Caco-2 (cell line): ENCODE data around the gene FMNL3. TPM values are rescaled to one million over a fixed set of nuclear protein-coding genes. Genes with fewer than 3 reads are reported as not detected.

ENCODE experiments used
- BruUV-seq: library from RNA; stranded (reverse); fragments of 400-500 nt; replicated peaks from 2 replicates; lab custom pipeline; 2021; lab: Mats Ljungman, UMichigan
- CTCF ChIA-PET: fragments of 300-600 bp; sonication (Branson Sonifier 250); formaldehyde crosslinking; loops from one replicate; lab custom pipeline; 2022; ENCODE audit warnings: antibody characterized with exemption; lab: Charles Lee
- POLR2A ChIA-PET: fragments of 300-600 bp; sonication (Branson Sonifier 250); formaldehyde crosslinking; loops from one replicate; lab custom pipeline; 2022; ENCODE audit warnings: antibody characterized with exemption; lab: Charles Lee
- DNase-seq, 2 experiments: peaks; one replicate each; pipeline versions ENCODE4 v3.0.0 to v3.0.0-alpha.2; 2020 to 2022
- H3K27me3 ChIP-seq: replicated peaks from 2 replicates; pipeline ENCODE4 v1.6.0; 2011; ENCODE audit warnings: low read length; ENCODE audit not compliant: control insufficient read depth, insufficient read depth
- H3K36me3 ChIP-seq: 2 replicates; pipeline ENCODE4 v1.5.1; 2011; ENCODE audit warnings: low read length; ENCODE audit not compliant: control insufficient read depth, insufficient read depth
- H3K4me1 ChIP-seq: fragments of 250-450 bp; sonication (Bioruptor Pico); 2 replicates; pipeline ENCODE4 v1.5.1; 2020; ENCODE audit warnings: mild to moderate bottlenecking
- H3K4me3 ChIP-seq: 2 replicates; pipeline ENCODE4 v1.5.1; 2011; ENCODE audit warnings: low read depth, mild to moderate bottlenecking, control low read depth, low read length
- H3K9me3 ChIP-seq: fragments of 250-450 bp; sonication (Bioruptor Pico); 2 replicates; pipeline ENCODE4 v1.5.1; 2020; ENCODE audit warnings: mild to moderate bottlenecking, moderate library complexity
- H3K27ac Mint-ChIP-seq: one replicate; pipeline ENCODE4 v1.8.0; 2022; ENCODE audit warnings: mixed read lengths; ENCODE audit not compliant: unreplicated experiment
- H3K27me3 Mint-ChIP-seq: one replicate; pipeline ENCODE4 v1.8.0; 2022; ENCODE audit warnings: mixed read lengths; ENCODE audit not compliant: insufficient read depth, unreplicated experiment
- H3K36me3 Mint-ChIP-seq: one replicate; pipeline ENCODE4 v1.8.0; 2022; ENCODE audit warnings: mild to moderate bottlenecking, mixed read lengths; ENCODE audit not compliant: insufficient read depth, unreplicated experiment
- H3K4me1 Mint-ChIP-seq: one replicate; pipeline ENCODE4 v1.8.0; 2022; ENCODE audit warnings: low read depth, mixed read lengths; ENCODE audit not compliant: unreplicated experiment
- H3K4me3 Mint-ChIP-seq: one replicate; pipeline ENCODE4 v1.8.0; 2022; ENCODE audit warnings: mild to moderate bottlenecking, moderate library complexity, mixed read lengths; ENCODE audit not compliant: unreplicated experiment
- H3K9me3 Mint-ChIP-seq: one replicate; pipeline ENCODE4 v1.8.0; 2022; ENCODE audit warnings: mixed read lengths; ENCODE audit not compliant: unreplicated experiment
- intact Hi-C: fragments of 100-400 bp; cut with micrococcal nuclease; formaldehyde crosslinking; loops from one replicate; pipeline ENCODE4 v1.10.0; 2022; ENCODE audit not compliant: unreplicated experiment
- total RNA-seq: library from RNA; stranded (reverse); gene quantifications from 2 replicates; pipeline ENCODE4 v1.2.3, GENCODE V29; 2022
- TF ChIP-seq, protein P1 (sequence below), 2 experiments: fragments of 200-600 bp in 1 of 2; IDR thresholded peaks; 1 replicate in 1 of 2; 2 replicates in 1 of 2; pipeline versions ENCODE4 v1.5.1 to v1.8.0; 2011 to 2022; ENCODE audit warnings: antibody characterized with exemption in 1 of 2, control low read depth in 1 of 2, inconsistent platforms in 1 of 2, low read depth in 1 of 2, low read length in 1 of 2, mild to moderate bottlenecking in 1 of 2, moderate library complexity in 1 of 2; ENCODE audit not compliant: insufficient read depth in 1 of 2, severe bottlenecking in 1 of 2, unreplicated experiment in 1 of 2

FMNL3 gene
- total RNA-seq, 1 experiment from 2014 or later: 10.7 TPM

DNA sequence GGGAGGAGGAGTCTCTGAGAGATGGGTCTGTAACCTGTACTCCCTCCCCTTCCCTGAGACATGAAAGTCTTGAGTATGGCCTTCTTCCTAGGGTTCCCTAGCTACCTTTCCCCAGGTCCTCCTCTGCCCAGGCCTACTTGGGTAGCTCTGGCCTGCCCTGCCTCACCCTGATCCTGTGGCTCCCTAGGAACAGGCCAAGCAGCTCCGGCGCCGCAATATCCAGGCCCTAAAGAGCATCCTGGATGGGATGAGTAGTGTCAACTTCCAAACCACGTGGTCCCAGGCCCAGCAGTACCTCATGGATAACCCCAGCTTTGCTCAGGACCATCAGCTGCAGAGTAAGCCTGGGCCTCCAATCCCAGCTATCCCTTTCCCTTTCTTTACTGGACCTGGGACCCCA, 71.5 kb downstream of the FMNL3 start:
- ChIA-PET POLR2A (interaction anchor here (0.5 kb wide), 1 partner anchor 449 kb away, joined by 4 read pairs; the partner anchor contains the start of gene SMARCD1), CTCF (interaction anchor here (0.6 to 1.4 kb wide), 3 partner anchors 13 to 435 kb away, joined by 3 to 4 read pairs (median 3); partner anchors contain the start of genes PRPF40B and TMBIM6)
- no TSS peak for BruUV-seq
- no peak for DNase-seq
- Mint-ChIP-seq H3K27ac (no peak overlapping the region), H3K36me3 (peaks cover 16% of the 10 kb centered on the region), H3K9me3 (no peaks in the 10 kb centered on the region), H3K27me3 (no peaks in the 10 kb centered on the region), H3K4me3 (no peak overlapping the region), H3K4me1 (peaks cover 7% of the 10 kb centered on the region)
- no peaks in the 10 kb centered on the region for H3K9me3 ChIP-seq
- intact Hi-C loops: loop anchor here (2.0 kb wide), 1 partner anchor 71 kb away; the partner anchor contains the start of gene FMNL3
- H3K36me3 ChIP-seq: peaks cover 1% of the 10 kb centered on the region; the same call in 1 of the 2 replicates
- H3K27me3 ChIP-seq: no peaks in the 10 kb centered on the region
- H3K4me1 ChIP-seq: no peaks in the 10 kb centered on the region
- TF ChIP-seq, protein P1, sequence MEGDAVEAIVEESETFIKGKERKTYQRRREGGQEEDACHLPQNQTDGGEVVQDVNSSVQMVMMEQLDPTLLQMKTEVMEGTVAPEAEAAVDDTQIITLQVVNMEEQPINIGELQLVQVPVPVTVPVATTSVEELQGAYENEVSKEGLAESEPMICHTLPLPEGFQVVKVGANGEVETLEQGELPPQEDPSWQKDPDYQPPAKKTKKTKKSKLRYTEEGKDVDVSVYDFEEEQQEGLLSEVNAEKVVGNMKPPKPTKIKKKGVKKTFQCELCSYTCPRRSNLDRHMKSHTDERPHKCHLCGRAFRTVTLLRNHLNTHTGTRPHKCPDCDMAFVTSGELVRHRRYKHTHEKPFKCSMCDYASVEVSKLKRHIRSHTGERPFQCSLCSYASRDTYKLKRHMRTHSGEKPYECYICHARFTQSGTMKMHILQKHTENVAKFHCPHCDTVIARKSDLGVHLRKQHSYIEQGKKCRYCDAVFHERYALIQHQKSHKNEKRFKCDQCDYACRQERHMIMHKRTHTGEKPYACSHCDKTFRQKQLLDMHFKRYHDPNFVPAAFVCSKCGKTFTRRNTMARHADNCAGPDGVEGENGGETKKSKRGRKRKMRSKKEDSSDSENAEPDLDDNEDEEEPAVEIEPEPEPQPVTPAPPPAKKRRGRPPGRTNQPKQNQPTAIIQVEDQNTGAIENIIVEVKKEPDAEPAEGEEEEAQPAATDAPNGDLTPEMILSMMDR (IDR thresholded peaks at IDR 0.05; ENCODE audit: insufficient read depth in 1 of 2, low read depth in 1 of 2, low read length in 1 of 2, severe bottlenecking in 1 of 2, unreplicated experiment in 1 of 2): no peak
- no peak overlapping the region for H3K4me3 ChIP-seq

DNA sequence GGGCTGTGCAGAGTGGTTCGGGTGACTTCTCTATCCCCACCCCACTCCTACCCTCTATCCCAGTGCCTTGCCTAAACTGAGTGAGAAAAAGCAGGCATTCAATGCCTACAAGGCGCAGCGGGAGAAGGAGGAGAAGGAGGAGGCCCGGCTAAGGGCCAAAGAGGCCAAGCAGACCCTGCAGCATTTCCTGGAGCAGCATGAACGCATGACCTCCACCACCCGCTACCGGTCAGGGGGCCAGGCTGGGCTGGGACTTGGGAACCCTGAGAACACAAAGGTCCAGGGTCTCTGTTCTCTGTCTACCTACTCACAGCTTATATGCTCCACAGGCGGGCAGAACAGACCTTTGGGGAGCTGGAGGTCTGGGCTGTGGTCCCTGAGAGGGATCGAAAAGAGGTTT, 72.2 kb downstream of the FMNL3 start:
- peaks cover 1% of the 10 kb centered on the region; the same call in 1 of the 2 replicates for H3K36me3 ChIP-seq
- BruUV-seq: no TSS peak
- intact Hi-C loops: no loop called here
- Mint-ChIP-seq H3K27me3 (no peaks in the 10 kb centered on the region), H3K4me1 (peaks cover 7% of the 10 kb centered on the region), H3K4me3 (no peak overlapping the region), H3K9me3 (no peaks in the 10 kb centered on the region), H3K27ac (no peak overlapping the region), H3K36me3 (peaks cover 16% of the 10 kb centered on the region)
- ChIA-PET POLR2A (interaction anchor here (0.5 kb wide), 1 partner anchor 450 kb away, joined by 4 read pairs; the partner anchor contains the start of gene SMARCD1), CTCF (interaction anchor here (0.6 to 1.4 kb wide), 2 partner anchors 106 to 436 kb away, joined by 3 to 4 read pairs; partner anchors contain the start of gene TMBIM6)
- H3K4me1 ChIP-seq: no peaks in the 10 kb centered on the region
- no peak overlapping the region for H3K4me3 ChIP-seq
- TF ChIP-seq, protein P1 (IDR thresholded peaks at IDR 0.05; ENCODE audit: insufficient read depth in 1 of 2, low read depth in 1 of 2, low read length in 1 of 2, severe bottlenecking in 1 of 2, unreplicated experiment in 1 of 2): no peak
- DNase-seq: no peak
- H3K27me3 ChIP-seq: no peaks in the 10 kb centered on the region
- no peaks in the 10 kb centered on the region for H3K9me3 ChIP-seq

DNA sequence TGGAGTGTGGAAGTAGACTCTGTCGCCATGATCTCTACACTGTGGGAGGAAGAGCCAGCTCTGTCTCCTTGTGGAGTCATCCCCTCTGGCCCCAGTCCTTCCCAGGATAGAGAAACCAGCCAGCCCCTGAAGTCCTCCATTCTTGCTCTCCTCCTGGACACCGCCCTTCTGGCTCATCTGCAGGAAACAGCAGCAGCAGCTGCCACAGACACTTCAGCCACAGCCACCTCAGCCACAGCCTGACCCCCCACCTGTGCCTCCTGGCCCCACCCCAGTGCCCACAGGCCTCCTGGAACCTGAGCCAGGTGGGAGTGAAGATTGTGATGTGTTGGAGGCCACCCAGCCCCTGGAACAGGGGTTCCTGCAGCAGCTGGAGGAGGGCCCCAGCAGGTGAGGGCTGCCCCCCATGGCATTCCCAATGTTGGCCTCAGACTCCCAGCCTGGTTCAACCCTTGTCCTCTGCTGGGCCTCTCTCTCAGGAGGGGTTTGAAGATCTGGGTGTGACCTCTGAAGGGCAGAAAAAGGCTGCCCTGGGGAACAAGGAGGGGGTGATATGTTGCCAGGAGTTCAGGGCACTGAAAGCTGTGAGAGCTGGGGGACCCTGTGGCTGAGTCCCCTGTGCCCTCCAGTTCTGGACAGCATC, 73.4 kb downstream of the FMNL3 start:
- Mint-ChIP-seq H3K27ac (no peak overlapping the region), H3K36me3 (peaks cover 16% of the 10 kb centered on the region), H3K9me3 (no peaks in the 10 kb centered on the region), H3K4me1 (peaks cover 7% of the 10 kb centered on the region), H3K27me3 (no peaks in the 10 kb centered on the region), H3K4me3 (no peak overlapping the region)
- no peaks in the 10 kb centered on the region for H3K9me3 ChIP-seq
- peaks cover 1% of the 10 kb centered on the region; the same call in 1 of the 2 replicates for H3K36me3 ChIP-seq
- intact Hi-C loops: no loop called here
- H3K4me1 ChIP-seq: no peaks in the 10 kb centered on the region
- ChIA-PET POLR2A (no interaction called here), CTCF (interaction anchor here (0.9 kb wide), 1 partner anchor 302 kb away, joined by 3 read pairs; no protein-coding TSS in a partner anchor)
- BruUV-seq: no TSS peak
- H3K27me3 ChIP-seq: no peaks in the 10 kb centered on the region
- no peak overlapping the region for H3K4me3 ChIP-seq
- TF ChIP-seq, protein P1 (IDR thresholded peaks at IDR 0.05; ENCODE audit: insufficient read depth in 1 of 2, low read depth in 1 of 2, low read length in 1 of 2, severe bottlenecking in 1 of 2, unreplicated experiment in 1 of 2): no peak
- DNase-seq: peak in 1 of 2 experiments; percentile 22
